Progenitor cell of endocrine pancreas (in vitro differentiated cells): Measurements from ENCODE around the gene RAD18. TPM values are rescaled to one million over a fixed set of nuclear protein-coding genes. Genes with fewer than 3 reads are reported as not detected.

Source experiments
- DNase-seq: peaks from one replicate; pipeline ENCODE4 v3.0.0; 2021; ENCODE audit warnings: low spot score; ENCODE audit not compliant: unreplicated experiment
- H3K27ac Mint-ChIP-seq: 2 replicates; pipeline ENCODE4 v1.8.0; 2021; ENCODE audit warnings: mild to moderate bottlenecking, moderate library complexity, mixed read lengths
- H3K27me3 Mint-ChIP-seq: 2 replicates; pipeline ENCODE4 v1.8.0; 2021; ENCODE audit warnings: mixed read lengths
- H3K36me3 Mint-ChIP-seq: 2 replicates; pipeline ENCODE4 v1.8.0; 2022; ENCODE audit warnings: mixed read lengths; ENCODE audit not compliant: insufficient read depth
- H3K4me1 Mint-ChIP-seq: 2 replicates; pipeline ENCODE4 v1.8.0; 2021; ENCODE audit warnings: low read depth, mixed read lengths
- H3K4me3 Mint-ChIP-seq: 2 replicates; pipeline ENCODE4 v1.8.0; 2021; ENCODE audit warnings: low read depth, mild to moderate bottlenecking, moderate library complexity, mixed read lengths
- H3K9me3 Mint-ChIP-seq: 2 replicates; pipeline ENCODE4 v1.8.0; 2021; ENCODE audit warnings: low read depth, mixed read lengths
- CTCF ChIP-seq: fragments of 200-600 bp; sonication (generic); IDR thresholded peaks from one replicate; pipeline ENCODE4 v1.5.0; 2021; ENCODE audit warnings: antibody characterized with exemption, mild to moderate bottlenecking; ENCODE audit not compliant: unreplicated experiment
- total RNA-seq: library from RNA; stranded (reverse); gene quantifications from 2 replicates; pipeline ENCODE4 v1.2.1, GENCODE V29; 2021

Gene RAD18
- total RNA-seq, 1 donor from 2014 or later, result 14.4 TPM

- Mint-ChIP-seq H3K36me3 (no peaks in the 10 kb centered on the region), H3K9me3 (no peaks in the 10 kb centered on the region), H3K27me3 (no peaks in the 10 kb centered on the region), H3K27ac (no peak overlapping the region), H3K4me1 (no peaks in the 10 kb centered on the region), H3K4me3 (no peak overlapping the region)
- TF ChIP-seq CTCF, result no peak
- DNase-seq, result no peak
Observed at GRCh38 chr3:8868996-8869395, 94.3 kb downstream of the RAD18 start.

- H3K27ac Mint-ChIP-seq, result no peak overlapping the region
- no peak for DNase-seq
- H3K4me1 Mint-ChIP-seq, result no peaks in the 10 kb centered on the region
- H3K36me3 Mint-ChIP-seq, result no peaks in the 10 kb centered on the region
- no peaks in the 10 kb centered on the region for H3K27me3 Mint-ChIP-seq
- H3K4me3 Mint-ChIP-seq, result no peak overlapping the region
- TF ChIP-seq CTCF, result no peak
- no peaks in the 10 kb centered on the region for H3K9me3 Mint-ChIP-seq
Observed at GRCh38 chr3:8867646-8868045, 95.6 kb downstream of the RAD18 start.

GRCh38 chr3:8865697-8866096, 97.6 kb downstream of the RAD18 start:
- Mint-ChIP-seq H3K9me3 (no peaks in the 10 kb centered on the region), H3K4me1 (no peaks in the 10 kb centered on the region), H3K4me3 (no peak overlapping the region), H3K27me3 (no peaks in the 10 kb centered on the region), H3K36me3 (no peaks in the 10 kb centered on the region), H3K27ac (no peak overlapping the region)
- DNase-seq, result no peak
- no peak for TF ChIP-seq CTCF

GRCh38 chr3:8864402-8865350, 98.6 kb downstream of the RAD18 start:
- no peak for DNase-seq
- no peak for TF ChIP-seq CTCF
- no peaks in the 10 kb centered on the region for H3K9me3 Mint-ChIP-seq

GRCh38 chr3:8863891-8864290, 99.4 kb downstream of the RAD18 start:
- no peak for DNase-seq
- no peaks in the 10 kb centered on the region for H3K9me3 Mint-ChIP-seq
- no peak overlapping the region for H3K27ac Mint-ChIP-seq
- no peaks in the 10 kb centered on the region for H3K27me3 Mint-ChIP-seq
- no peaks in the 10 kb centered on the region for H3K4me1 Mint-ChIP-seq
- H3K4me3 Mint-ChIP-seq, result no peak overlapping the region
- no peaks in the 10 kb centered on the region for H3K36me3 Mint-ChIP-seq
- no peak for TF ChIP-seq CTCF

More at GRCh38 chr3:8864402-8865350, 98.6 kb downstream of the RAD18 start:
- no peak overlapping the region for H3K27ac Mint-ChIP-seq
- no peaks in the 10 kb centered on the region for H3K36me3 Mint-ChIP-seq
- H3K27me3 Mint-ChIP-seq, result no peaks in the 10 kb centered on the region
- no peak overlapping the region for H3K4me3 Mint-ChIP-seq
- H3K4me1 Mint-ChIP-seq, result no peaks in the 10 kb centered on the region
